ENCODE results near the gene GNPAT.

GRCh38 chr1:231206856-231207255 is 34.2 kb upstream of the GNPAT start:
- TF ChIP-seq CREB1 (IDR thresholded peaks at IDR 0.05; ENCODE audit: low read depth), result no peak
- no peak for TF ChIP-seq MAX (IDR thresholded peaks at IDR 0.05)
- TF ChIP-seq, protein P1, sequence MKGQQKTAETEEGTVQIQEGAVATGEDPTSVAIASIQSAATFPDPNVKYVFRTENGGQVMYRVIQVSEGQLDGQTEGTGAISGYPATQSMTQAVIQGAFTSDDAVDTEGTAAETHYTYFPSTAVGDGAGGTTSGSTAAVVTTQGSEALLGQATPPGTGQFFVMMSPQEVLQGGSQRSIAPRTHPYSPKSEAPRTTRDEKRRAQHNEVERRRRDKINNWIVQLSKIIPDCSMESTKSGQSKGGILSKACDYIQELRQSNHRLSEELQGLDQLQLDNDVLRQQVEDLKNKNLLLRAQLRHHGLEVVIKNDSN (IDR thresholded peaks at IDR 0.05), result no peak
- no peak for TF ChIP-seq YY1 (IDR thresholded peaks at IDR 0.05; ENCODE audit: low read depth)
- no peak for TF ChIP-seq FOXM1 (IDR thresholded peaks at IDR 0.05; ENCODE audit: borderline replicate concordance, low read depth)

All from Ishikawa (cell line).